H1 (cell line): ENCODE data around the gene STK31. TPM values are rescaled to one million over a fixed set of nuclear protein-coding genes. Genes with fewer than 3 reads are reported as not detected.

Experiments
- BACH1 ChIP-seq: IDR thresholded peaks from 2 replicates; pipeline ENCODE4 v1.6.1; 2012; ENCODE audit warnings: low read length, improper control_type of control experiment
- CTBP2 ChIP-seq: IDR thresholded peaks from 2 replicates; pipeline ENCODE4 v1.7.0; 2011; ENCODE audit warnings: borderline replicate concordance, mild to moderate bottlenecking, moderate library complexity, mixed read lengths, low read length; ENCODE audit not compliant: insufficient read depth, insufficient read length
- HDAC2 ChIP-seq, 2 experiments: fragments of 300-600 bp in 1 of 2; sonication (generic) in 1 of 2; IDR thresholded peaks; 2 replicates each; pipeline ENCODE4 v1.6.1; 2011 to 2012; ENCODE audit warnings: low read depth in 2 of 2, low read length in 2 of 2, mild to moderate bottlenecking in 2 of 2, moderate library complexity in 2 of 2, borderline replicate concordance in 1 of 2, inconsistent platforms in 1 of 2
- SIRT6 ChIP-seq: IDR thresholded peaks from one replicate; pipeline ENCODE4 v1.7.1; 2012; ENCODE audit warnings: low read length, inconsistent platforms
- SUZ12 ChIP-seq: fragments of 200-600 bp; sonication (generic); IDR thresholded peaks from 2 replicates; pipeline ENCODE4 v1.6.1; 2012; ENCODE audit warnings: mild to moderate bottlenecking, inconsistent platforms, low read length, moderate library complexity, mixed read lengths
- ZNF274 ChIP-seq: IDR thresholded peaks from 2 replicates; pipeline ENCODE4 v1.7.0; 2012; ENCODE audit warnings: low read length, borderline replicate concordance; ENCODE audit errors: extremely low read depth
- polyA plus RNA-seq, 7 experiments: library from polyadenylated mRNA; depleted of rRNA in 3 of 7; stranded (reverse) in 5 of 7; unstranded in 2 of 7; fragments of >200 nt in 5 of 7; fragments of 200-250 nt in 2 of 7; gene quantifications; 1 replicate in 5 of 7; 2 replicates in 1 of 7; 4 replicates in 1 of 7; pipeline versions ENCODE4 v1.2.1 to v1.2.3, GENCODE V29; 2011 to 2013; ENCODE audit warnings: missing spikeins in 2 of 7, mixed read lengths in 2 of 7
- total RNA-seq: library from RNA; stranded (reverse); fragmentation: NEBNext Ultra II Directional; extraction: Animal tissue kit (Norgen Biotek cat#: 25700); gene quantifications from 2 replicates; pipeline ENCODE4 v1.2.1, GENCODE V29; 2021
- TF ChIP-seq, protein P1 (sequence below): fragments of 300-600 bp; sonication (generic); IDR thresholded peaks from 2 replicates; pipeline ENCODE4 v1.7.1; 2012; ENCODE audit warnings: low read length, moderate library complexity, mild to moderate bottlenecking, inconsistent platforms; ENCODE audit not compliant: insufficient replicate concordance

STK31 gene
- total and polyA plus RNA-seq, 2 of the 8 experiments (the other 6 are each of a cell fraction or from before 2014, with no cell fraction given), result 0.15 to 0.32 TPM

DNA sequence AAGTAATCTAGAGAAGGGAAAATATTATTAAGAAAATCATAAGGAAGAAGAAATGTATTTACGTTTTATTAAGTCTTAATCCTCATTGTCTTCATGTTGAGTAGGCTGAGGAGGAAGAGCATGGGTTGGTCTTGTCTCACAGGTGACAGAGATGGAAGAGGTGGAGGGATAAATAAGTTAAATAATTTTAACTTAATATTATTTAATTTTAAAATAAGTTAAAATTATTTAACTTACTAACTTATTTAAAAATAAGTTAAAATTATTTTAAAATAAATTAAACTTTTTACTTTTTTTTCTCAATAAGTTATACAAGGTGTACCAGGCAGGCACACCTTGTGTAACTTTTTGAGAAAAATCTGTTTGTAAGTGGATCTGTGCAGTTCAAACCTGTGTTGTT, 36.6 kb downstream of the STK31 start (continued):
- TF ChIP-seq, protein P1, sequence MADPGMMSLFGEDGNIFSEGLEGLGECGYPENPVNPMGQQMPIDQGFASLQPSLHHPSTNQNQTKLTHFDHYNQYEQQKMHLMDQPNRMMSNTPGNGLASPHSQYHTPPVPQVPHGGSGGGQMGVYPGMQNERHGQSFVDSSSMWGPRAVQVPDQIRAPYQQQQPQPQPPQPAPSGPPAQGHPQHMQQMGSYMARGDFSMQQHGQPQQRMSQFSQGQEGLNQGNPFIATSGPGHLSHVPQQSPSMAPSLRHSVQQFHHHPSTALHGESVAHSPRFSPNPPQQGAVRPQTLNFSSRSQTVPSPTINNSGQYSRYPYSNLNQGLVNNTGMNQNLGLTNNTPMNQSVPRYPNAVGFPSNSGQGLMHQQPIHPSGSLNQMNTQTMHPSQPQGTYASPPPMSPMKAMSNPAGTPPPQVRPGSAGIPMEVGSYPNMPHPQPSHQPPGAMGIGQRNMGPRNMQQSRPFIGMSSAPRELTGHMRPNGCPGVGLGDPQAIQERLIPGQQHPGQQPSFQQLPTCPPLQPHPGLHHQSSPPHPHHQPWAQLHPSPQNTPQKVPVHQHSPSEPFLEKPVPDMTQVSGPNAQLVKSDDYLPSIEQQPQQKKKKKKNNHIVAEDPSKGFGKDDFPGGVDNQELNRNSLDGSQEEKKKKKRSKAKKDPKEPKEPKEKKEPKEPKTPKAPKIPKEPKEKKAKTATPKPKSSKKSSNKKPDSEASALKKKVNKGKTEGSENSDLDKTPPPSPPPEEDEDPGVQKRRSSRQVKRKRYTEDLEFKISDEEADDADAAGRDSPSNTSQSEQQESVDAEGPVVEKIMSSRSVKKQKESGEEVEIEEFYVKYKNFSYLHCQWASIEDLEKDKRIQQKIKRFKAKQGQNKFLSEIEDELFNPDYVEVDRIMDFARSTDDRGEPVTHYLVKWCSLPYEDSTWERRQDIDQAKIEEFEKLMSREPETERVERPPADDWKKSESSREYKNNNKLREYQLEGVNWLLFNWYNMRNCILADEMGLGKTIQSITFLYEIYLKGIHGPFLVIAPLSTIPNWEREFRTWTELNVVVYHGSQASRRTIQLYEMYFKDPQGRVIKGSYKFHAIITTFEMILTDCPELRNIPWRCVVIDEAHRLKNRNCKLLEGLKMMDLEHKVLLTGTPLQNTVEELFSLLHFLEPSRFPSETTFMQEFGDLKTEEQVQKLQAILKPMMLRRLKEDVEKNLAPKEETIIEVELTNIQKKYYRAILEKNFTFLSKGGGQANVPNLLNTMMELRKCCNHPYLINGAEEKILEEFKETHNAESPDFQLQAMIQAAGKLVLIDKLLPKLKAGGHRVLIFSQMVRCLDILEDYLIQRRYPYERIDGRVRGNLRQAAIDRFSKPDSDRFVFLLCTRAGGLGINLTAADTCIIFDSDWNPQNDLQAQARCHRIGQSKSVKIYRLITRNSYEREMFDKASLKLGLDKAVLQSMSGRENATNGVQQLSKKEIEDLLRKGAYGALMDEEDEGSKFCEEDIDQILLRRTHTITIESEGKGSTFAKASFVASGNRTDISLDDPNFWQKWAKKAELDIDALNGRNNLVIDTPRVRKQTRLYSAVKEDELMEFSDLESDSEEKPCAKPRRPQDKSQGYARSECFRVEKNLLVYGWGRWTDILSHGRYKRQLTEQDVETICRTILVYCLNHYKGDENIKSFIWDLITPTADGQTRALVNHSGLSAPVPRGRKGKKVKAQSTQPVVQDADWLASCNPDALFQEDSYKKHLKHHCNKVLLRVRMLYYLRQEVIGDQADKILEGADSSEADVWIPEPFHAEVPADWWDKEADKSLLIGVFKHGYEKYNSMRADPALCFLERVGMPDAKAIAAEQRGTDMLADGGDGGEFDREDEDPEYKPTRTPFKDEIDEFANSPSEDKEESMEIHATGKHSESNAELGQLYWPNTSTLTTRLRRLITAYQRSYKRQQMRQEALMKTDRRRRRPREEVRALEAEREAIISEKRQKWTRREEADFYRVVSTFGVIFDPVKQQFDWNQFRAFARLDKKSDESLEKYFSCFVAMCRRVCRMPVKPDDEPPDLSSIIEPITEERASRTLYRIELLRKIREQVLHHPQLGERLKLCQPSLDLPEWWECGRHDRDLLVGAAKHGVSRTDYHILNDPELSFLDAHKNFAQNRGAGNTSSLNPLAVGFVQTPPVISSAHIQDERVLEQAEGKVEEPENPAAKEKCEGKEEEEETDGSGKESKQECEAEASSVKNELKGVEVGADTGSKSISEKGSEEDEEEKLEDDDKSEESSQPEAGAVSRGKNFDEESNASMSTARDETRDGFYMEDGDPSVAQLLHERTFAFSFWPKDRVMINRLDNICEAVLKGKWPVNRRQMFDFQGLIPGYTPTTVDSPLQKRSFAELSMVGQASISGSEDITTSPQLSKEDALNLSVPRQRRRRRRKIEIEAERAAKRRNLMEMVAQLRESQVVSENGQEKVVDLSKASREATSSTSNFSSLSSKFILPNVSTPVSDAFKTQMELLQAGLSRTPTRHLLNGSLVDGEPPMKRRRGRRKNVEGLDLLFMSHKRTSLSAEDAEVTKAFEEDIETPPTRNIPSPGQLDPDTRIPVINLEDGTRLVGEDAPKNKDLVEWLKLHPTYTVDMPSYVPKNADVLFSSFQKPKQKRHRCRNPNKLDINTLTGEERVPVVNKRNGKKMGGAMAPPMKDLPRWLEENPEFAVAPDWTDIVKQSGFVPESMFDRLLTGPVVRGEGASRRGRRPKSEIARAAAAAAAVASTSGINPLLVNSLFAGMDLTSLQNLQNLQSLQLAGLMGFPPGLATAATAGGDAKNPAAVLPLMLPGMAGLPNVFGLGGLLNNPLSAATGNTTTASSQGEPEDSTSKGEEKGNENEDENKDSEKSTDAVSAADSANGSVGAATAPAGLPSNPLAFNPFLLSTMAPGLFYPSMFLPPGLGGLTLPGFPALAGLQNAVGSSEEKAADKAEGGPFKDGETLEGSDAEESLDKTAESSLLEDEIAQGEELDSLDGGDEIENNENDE, result no peak
- no peak for TF ChIP-seq HDAC2 (IDR thresholded peaks at IDR 0.05; ENCODE audit: borderline replicate concordance in 1 of 2, low read depth in 2 of 2, low read length in 2 of 2)
- no peak for TF ChIP-seq BACH1
- TF ChIP-seq ZNF274, result no peak
- no peak for TF ChIP-seq SUZ12
- TF ChIP-seq CTBP2, result no peak
- TF ChIP-seq SIRT6, result no peak
